Measurements from ENCODE around the gene TMEM114.
"Not testable (repeated sequence)": the region's sequence is repeated elsewhere in the genome, so short reads cannot be mapped to it uniquely, and the experiment has no call there.

The TMEM114 gene

GRCh38 chr16:8572919-8573724 lies 17.2 kb downstream of the TMEM114 start:
- DNase-seq, result no peak

- DNase-seq, result no peak
These were observed 18.0 kb downstream of the TMEM114 start for GRCh38 chr16:8572063-8572918.

GRCh38 chr16:8571061-8571596 lies 19.2 kb downstream of the TMEM114 start:
- no peak for DNase-seq

- not testable (repeated sequence) for DNase-seq
These were observed 19.9 kb downstream of the TMEM114 start for GRCh38 chr16:8570393-8570792.

GRCh38 chr16:8569650-8570346 lies 20.5 kb downstream of the TMEM114 start:
- DNase-seq, result no peak

DNA sequence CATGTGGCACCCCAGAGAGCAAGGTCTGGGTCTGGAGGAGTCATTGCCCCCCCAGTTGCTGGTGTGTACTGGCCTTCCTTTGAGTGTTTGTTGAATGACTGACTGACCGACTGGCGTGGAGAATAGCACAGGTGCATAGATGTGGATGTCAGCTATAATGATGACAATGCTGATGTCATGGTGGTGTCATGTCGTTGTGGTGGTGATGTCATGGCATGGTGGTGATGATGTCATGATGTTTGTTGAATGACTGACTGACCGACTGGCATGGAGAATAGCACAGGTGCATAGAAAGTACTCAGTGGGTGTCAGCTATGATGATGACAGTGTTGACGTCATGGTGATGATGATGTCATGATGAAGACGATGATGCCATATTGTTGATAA lies 22.1 kb downstream of the TMEM114 start:
- DNase-seq, result no peak

- DNase-seq, result peak; percentile 64
These were observed 22.7 kb downstream of the TMEM114 start for GRCh38 chr16:8567355-8568230.

DNA sequence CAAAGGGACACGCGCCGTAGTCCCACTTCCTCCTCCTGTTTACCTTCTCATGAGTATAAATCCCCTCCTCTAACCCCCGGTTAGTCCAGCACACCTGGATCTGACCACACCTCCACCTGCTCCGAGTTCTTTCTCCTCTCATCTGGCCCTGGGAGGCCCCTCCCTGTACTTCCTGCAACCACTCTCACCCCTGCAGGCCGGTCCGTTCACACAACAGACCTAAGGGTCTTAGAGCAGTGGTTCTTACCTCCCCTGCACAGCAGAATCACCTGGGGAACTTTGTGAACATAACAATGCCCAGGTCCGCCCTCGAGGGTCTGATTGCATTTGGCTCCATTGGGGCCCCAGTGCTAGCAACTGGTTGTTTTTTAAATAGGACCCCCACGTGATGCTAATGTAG lies 24.8 kb downstream of the TMEM114 start:
- DNase-seq, result no peak

- no peak for DNase-seq
These were observed 25.4 kb downstream of the TMEM114 start for GRCh38 chr16:8564934-8565345.

DNA sequence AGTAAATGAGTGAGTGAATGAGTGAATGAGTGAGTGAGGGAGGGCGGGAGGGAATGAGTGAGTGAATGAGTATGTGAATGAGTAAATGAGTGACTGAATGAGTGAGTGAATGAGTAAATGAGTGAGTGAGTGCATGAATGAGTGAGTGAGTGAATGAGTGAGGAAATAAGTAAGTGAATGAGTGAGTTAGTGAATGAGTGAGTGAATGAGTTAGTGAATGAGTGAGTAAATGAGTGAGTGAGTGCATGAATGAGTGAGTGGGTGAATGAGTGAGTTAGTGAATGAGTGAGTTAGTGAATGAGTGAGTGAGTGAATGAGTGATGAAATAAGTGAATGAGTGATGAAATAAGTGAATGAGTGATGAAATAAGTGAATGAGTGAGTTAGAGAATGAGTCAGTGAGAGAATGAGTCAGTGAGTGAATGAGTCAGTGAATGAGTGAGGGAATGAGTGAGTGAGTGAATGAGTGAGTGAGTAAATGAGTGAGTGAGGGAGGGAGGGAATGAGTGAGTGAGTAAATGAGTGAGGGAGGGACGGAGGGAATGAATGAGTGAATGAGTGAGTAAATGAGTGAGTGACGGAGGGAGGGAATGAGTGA lies 26.3 kb downstream of the TMEM114 start:
- DNase-seq, result not testable (repeated sequence)

GRCh38 chr16:8561496-8561895 lies 28.8 kb downstream of the TMEM114 start:
- DNase-seq, result no peak

GRCh38 chr16:8555400-8555799 lies 34.9 kb downstream of the TMEM114 start:
- no peak for DNase-seq

DNA sequence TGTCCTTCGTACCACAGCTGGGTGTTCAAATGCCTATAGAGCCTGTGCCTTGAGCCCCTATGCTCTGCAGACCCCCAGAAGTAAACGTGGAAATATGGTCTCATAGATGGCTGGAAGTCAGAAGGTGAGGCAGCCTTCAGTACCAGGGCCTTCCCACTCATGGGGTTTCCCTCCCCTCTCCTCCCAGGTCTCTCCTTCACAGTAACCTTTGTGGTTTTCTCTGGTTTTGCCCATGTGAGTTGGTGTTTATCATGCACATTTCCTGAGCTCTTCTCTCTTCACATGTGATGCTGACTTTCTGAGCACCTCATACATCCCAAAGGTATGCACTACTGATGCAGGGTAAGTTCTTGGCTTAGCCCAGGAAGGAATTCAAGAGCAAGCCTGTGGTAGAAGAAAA lies 35.4 kb downstream of the TMEM114 start:
- DNase-seq, result no peak

GRCh38 chr16:8554022-8554421 lies 36.3 kb downstream of the TMEM114 start:
- no peak for DNase-seq

GRCh38 chr16:8552487-8553221 lies 37.7 kb downstream of the TMEM114 start:
- DNase-seq, result no peak

GRCh38 chr16:8551388-8552332 lies 38.7 kb downstream of the TMEM114 start:
- no peak for DNase-seq

GRCh38 chr16:8550728-8551387 lies 39.5 kb downstream of the TMEM114 start:
- DNase-seq, result no peak

DNA sequence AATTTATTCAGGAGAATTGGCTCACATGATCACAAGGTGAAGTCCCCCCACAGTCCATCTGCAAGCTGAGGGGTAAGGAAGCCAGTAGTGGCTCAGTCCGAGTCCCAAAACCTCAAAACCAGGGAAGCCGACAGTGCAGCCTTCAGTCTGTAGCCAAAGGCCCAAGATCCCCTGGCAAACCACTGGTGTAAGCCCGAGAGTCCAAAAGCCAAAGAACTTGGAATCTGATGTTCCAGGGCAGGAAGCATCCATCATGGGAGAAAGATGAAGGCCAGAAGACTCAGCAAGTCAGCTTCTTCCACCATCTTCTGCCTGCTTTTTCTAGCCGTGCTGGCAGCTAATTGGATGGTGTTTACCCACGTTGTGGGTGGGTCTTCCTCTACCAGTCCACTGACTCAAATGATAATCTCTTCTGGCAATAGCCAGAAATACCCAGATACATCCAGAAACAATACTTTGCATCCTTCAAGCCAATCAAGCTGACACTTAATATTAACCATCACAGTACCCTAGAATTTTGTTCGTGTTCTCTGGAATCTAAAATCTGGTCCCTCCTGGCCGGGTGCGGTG lies 40.4 kb downstream of the TMEM114 start:
- DNase-seq, result no peak

DNA sequence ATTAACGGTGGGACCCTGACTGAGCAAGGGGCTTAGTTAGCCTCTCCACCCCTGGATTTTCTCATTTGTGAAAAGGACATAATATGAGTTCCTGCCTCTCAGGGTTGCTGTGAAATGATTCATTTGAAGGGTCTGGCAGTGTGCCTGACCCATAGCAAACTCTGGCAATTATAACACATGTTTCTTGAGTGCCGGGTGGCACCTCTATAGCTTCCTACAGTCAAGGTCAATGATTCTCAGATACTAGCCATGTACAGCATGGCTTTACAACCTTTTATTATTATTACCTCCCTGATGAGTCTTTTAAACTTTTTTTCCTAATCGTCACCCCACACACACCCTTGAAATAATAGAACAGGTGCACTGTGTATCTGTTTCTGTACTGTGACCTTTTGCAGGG lies 42.1 kb downstream of the TMEM114 start:
- DNase-seq, result no peak

Measured in activated CD4-positive, alpha-beta T cell treated with anti-CD3 and anti-CD28 coated beads for 1 hour (primary cell).